Activated CD8-positive, alpha-beta T cell treated with anti-CD3 and anti-CD28 coated beads, Interleukin-2, amount 10 ng/mL, durations not matched to agents 7 days and 5 days (primary cell): ENCODE results near the gene PLA2G12A. TPM values are rescaled to one million over a fixed set of nuclear protein-coding genes. Genes with fewer than 3 reads are reported as not detected.

ENCODE experiments used
- ATAC-seq: fragments of 150-1000 bp; cut with Tn5 transposase; one replicate; pipeline ENCODE4 v1.10.0; 2021; ENCODE audit warnings: moderate library complexity
- CTCF ChIA-PET: fragments of 350-600 bp; sonication (Branson Sonifier 250); formaldehyde crosslinking; loops from one replicate; lab custom pipeline; 2021; ENCODE audit warnings: antibody characterized with exemption; lab: Charles Lee
- POLR2A ChIA-PET: fragments of 350-600 bp; sonication (Branson Sonifier 250); formaldehyde crosslinking; loops from one replicate; lab custom pipeline; 2021; ENCODE audit warnings: antibody characterized with exemption; lab: Charles Lee
- DNase-seq: peaks from one replicate; pipeline ENCODE4 v3.0.0-alpha.2; 2020
- H3K27ac Mint-ChIP-seq: one replicate; pipeline ENCODE4 v1.8.0; 2021; ENCODE audit warnings: mild to moderate bottlenecking, mixed read lengths
- H3K27me3 Mint-ChIP-seq: one replicate; pipeline ENCODE4 v1.8.0; 2021; ENCODE audit warnings: low read depth, mixed read lengths
- H3K36me3 Mint-ChIP-seq: one replicate; pipeline ENCODE4 v1.8.0; 2021; ENCODE audit warnings: low read depth, mixed read lengths
- H3K4me1 Mint-ChIP-seq: one replicate; pipeline ENCODE4 v1.8.0; 2021; ENCODE audit warnings: low read depth, mixed read lengths
- H3K4me3 Mint-ChIP-seq: one replicate; pipeline ENCODE4 v1.8.0; 2021; ENCODE audit warnings: mild to moderate bottlenecking, mixed read lengths
- H3K9me3 Mint-ChIP-seq: one replicate; pipeline ENCODE4 v1.8.0; 2022; ENCODE audit warnings: mixed read lengths; ENCODE audit not compliant: insufficient read depth
- total RNA-seq, 2 experiments: library from RNA; stranded (reverse); gene quantifications; one replicate each; pipeline ENCODE4 v1.2.3, GENCODE V29; 2021

PLA2G12A gene
- total RNA-seq, 2 experiments from 2014 or later: 13.6 to 20.4 TPM

DNA sequence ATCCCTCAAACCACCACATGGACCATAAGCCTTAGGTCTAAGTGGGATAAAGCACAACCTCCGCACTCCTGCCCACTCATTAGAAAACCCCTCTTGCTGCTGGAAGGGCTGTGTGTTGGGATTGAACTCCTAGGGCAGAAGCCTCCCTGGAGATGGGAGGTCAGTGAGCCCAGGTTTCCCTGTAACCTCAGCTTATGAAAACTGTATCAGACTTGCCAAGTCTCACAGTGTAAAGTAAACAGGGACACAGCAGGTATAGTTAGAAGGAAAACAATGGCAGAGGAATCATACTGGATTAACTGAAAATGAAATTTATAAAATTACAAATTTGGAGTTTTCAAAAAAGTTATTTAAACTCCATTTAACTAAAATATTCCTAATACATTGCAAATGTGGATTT, 56.6 kb downstream of the PLA2G12A start:
- H3K9me3 Mint-ChIP-seq: peaks cover 15% of the 10 kb centered on the region
- CTCF ChIA-PET: no interaction called here
- H3K27ac Mint-ChIP-seq: no peak overlapping the region
- ATAC-seq (no peak), DNase-seq (no peak)
- peaks cover 50% of the 10 kb centered on the region for H3K36me3 Mint-ChIP-seq
- peaks cover 13% of the 10 kb centered on the region for H3K4me1 Mint-ChIP-seq
- POLR2A ChIA-PET: no interaction called here
- H3K4me3 Mint-ChIP-seq: no peak overlapping the region
- no peaks in the 10 kb centered on the region for H3K27me3 Mint-ChIP-seq

DNA sequence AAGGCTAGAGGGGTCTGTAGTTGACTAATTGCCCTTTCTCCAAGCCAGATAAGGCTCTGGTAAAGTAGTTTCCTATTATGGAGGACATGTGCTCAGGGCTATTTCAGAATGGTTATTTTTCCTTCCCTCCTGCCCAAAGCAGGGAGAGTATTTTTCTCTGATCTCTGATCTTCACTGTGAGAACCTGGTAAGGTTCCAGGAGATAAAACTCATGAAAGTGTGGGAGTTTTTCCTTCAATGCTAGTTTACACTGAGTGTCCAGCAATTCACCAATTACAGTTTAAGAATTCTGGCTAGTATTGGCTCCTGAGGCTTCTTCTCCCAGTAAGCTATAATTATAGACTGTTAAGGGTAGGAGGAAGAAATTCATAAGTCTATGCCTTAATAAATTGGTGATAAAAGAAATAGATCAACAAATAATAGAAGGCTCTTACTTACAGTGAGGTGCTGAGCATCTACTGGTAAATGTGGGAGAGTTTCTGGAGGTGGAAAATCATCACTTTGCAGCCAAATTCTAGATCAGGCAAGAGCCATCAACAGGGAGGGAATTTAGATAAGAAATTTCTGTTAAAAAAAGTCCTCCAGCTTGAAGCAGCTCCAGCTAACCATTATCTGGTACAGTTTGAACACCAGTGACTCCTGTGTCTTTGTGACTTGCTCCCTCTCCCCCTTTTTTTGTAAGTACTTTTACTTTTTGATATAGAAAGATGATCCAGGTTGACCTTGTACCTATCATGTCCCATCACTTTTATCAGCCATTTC, 57.5 kb downstream of the PLA2G12A start:
- DNase-seq: no peak
- no peak overlapping the region for H3K27ac Mint-ChIP-seq
- peaks cover 15% of the 10 kb centered on the region for H3K9me3 Mint-ChIP-seq
- H3K36me3 Mint-ChIP-seq: peaks cover 50% of the 10 kb centered on the region
- H3K4me3 Mint-ChIP-seq: no peak overlapping the region
- ATAC-seq: no peak
- H3K4me1 Mint-ChIP-seq: peaks cover 13% of the 10 kb centered on the region
- ChIA-PET CTCF (no interaction called here), POLR2A (no interaction called here)
- no peaks in the 10 kb centered on the region for H3K27me3 Mint-ChIP-seq

- no peak overlapping the region for H3K27ac Mint-ChIP-seq
- H3K4me3 Mint-ChIP-seq: no peak overlapping the region
- POLR2A ChIA-PET: no interaction called here
- no peak for ATAC-seq
- H3K4me1 Mint-ChIP-seq: peaks cover 22% of the 10 kb centered on the region
- H3K27me3 Mint-ChIP-seq: no peaks in the 10 kb centered on the region
- H3K36me3 Mint-ChIP-seq: peaks cover 50% of the 10 kb centered on the region
- no peak for DNase-seq
- H3K9me3 Mint-ChIP-seq: peaks cover 11% of the 10 kb centered on the region
- CTCF ChIA-PET: no interaction called here
These were observed 58.5 kb downstream of the PLA2G12A start for GRCh38 chr4:109671350-109671749.

DNA sequence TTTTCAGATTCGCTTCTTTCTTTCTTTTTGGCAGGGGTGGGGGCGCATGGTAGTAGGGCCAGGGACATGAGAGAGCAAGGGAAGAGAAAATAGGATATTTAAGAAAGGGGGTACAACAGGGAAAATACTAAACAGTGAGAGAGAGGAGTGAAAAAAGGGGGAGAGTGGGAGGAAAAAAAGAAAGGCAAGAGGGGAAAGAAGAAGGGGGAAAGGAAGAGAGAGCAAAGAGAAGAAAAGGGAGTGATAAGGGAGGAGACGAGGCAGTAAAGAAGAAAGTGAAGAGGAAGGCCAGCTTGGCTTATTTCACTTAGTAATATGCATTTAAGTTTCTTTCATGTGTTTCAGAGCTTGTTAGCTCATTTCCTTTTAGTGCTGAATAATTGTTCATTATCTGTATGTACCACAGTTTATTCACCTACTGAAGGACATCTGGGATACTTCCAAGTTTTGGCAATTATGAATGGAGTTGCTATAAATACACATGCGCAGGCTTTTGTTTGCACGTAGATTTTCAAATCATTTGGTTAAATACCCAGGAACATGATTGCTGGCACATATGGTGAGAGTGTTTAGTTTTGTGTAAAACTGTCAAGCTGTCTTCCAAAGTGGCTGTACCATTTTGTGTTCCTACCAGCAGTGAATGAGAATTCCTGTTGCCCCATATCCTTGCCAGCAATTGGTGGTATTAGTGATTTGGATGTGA, 63.9 kb downstream of the PLA2G12A start:
- Mint-ChIP-seq H3K36me3 (peaks cover 41% of the 10 kb centered on the region), H3K4me1 (peaks cover 25% of the 10 kb centered on the region), H3K9me3 (no peaks in the 10 kb centered on the region), H3K27ac (no peak overlapping the region), H3K4me3 (no peak overlapping the region), H3K27me3 (no peaks in the 10 kb centered on the region)
- POLR2A ChIA-PET: no interaction called here
- DNase-seq (no peak), ATAC-seq (no peak)
- CTCF ChIA-PET: no interaction called here

DNA sequence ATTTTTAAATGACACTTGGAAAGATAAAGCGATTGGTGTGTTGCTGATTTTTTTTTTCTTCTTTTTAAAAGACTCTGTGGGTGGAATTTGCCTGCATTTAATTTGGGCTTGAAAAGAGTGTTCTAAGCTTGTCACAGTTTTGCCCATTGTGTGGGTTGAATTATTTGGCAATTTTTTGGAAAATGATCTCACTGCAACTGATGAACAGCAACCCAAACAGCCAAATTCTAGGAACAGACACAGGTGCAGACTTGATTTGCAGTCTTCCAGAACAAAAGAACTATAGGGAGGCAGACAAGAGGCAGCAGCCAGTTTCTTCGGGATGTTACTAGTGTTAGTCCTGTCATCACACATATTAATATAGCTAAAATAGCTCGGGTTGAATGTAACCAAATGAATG, 67.1 kb downstream of the PLA2G12A start:
- Mint-ChIP-seq H3K36me3 (peaks cover 36% of the 10 kb centered on the region), H3K4me1 (peaks cover 12% of the 10 kb centered on the region), H3K27ac (no peak overlapping the region), H3K9me3 (no peaks in the 10 kb centered on the region), H3K27me3 (no peaks in the 10 kb centered on the region), H3K4me3 (no peak overlapping the region)
- DNase-seq: no peak
- CTCF ChIA-PET: interaction anchor here (0.7 to 1.4 kb wide), 5 partner anchors 10 to 228 kb away, joined by 3 to 4 read pairs (median 3); no protein-coding TSS in a partner anchor
- ATAC-seq: no peak
- POLR2A ChIA-PET: no interaction called here

DNA sequence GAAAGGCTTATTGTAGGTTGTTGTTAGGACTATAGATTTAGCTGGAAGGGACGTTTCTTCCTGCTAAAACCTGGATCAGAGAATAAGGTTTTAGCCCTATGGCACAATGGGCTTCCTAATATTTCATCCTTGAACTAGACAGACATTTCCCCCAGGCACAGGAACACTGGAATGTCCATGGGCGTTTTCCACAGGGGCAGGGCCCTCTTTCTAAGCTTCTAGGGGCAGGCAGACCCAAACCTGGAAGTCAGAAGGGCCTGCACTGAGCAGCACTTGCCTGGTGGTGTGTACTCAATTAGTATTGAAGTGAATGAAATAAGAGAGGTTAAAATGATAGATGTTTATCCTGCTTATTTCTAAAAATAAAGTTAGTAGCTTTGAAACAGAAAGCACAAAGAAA, 67.8 kb downstream of the PLA2G12A start:
- Mint-ChIP-seq H3K4me3 (no peak overlapping the region), H3K9me3 (no peaks in the 10 kb centered on the region), H3K36me3 (peaks cover 36% of the 10 kb centered on the region), H3K27ac (no peak overlapping the region), H3K27me3 (no peaks in the 10 kb centered on the region), H3K4me1 (peaks cover 10% of the 10 kb centered on the region)
- DNase-seq (no peak), ATAC-seq (no peak)
- ChIA-PET CTCF (interaction anchor here (0.7 to 1.4 kb wide), 3 partner anchors 9 to 228 kb away, joined by 3 to 4 read pairs (median 3); no protein-coding TSS in a partner anchor), POLR2A (interaction anchor here (0.7 kb wide), 1 partner anchor 198 kb away, joined by 3 read pairs; no protein-coding TSS in a partner anchor)

Other genes starting within 250 kb of the PLA2G12A start
- 100 to 1,000 TPM; 104 to 109 TPM for gene MCUB, start 169.8 kb downstream of the PLA2G12A start, total RNA-seq
- 10 to 100 TPM; 24.1 to 25.5 TPM for gene CASP6, start 26.6 kb downstream of the PLA2G12A start, total RNA-seq
- not detected for gene CFI, start 71.9 kb upstream of the PLA2G12A start, total RNA-seq
- gene GAR1, start 85.7 kb upstream of the PLA2G12A start, total RNA-seq: 10 to 100 TPM; 24.1 to 27.2 TPM
- under 1 TPM in 1 of 2 experiments, not detected in 1; 0.26 TPM for gene RRH, start 97.9 kb upstream of the PLA2G12A start, total RNA-seq
- under 1 TPM; 0.16 TPM for gene LRIT3, start 118.0 kb upstream of the PLA2G12A start, total RNA-seq
- gene EGF, start 182.8 kb upstream of the PLA2G12A start, total RNA-seq: not detected